Glutamatergic neuron (in vitro differentiated cells): ENCODE measurements around the gene KIF6. TPM values are rescaled to one million over a fixed set of nuclear protein-coding genes. Genes with fewer than 3 reads are reported as not detected.

Source experiments
- DNase-seq: peaks from one replicate; pipeline ENCODE4 v3.0.0; 2022
- H3K27ac Mint-ChIP-seq: one replicate; pipeline ENCODE4 v1.8.0; 2020; ENCODE audit warnings: mild to moderate bottlenecking, mixed read lengths, inconsistent platforms; ENCODE audit not compliant: unreplicated experiment
- H3K27me3 Mint-ChIP-seq: one replicate; pipeline ENCODE4 v1.8.0; 2020; ENCODE audit warnings: mild to moderate bottlenecking, moderate library complexity, mixed read lengths, inconsistent platforms; ENCODE audit not compliant: unreplicated experiment
- H3K36me3 Mint-ChIP-seq: one replicate; pipeline ENCODE4 v1.8.0; 2020; ENCODE audit warnings: mild to moderate bottlenecking, mixed read lengths, inconsistent platforms; ENCODE audit not compliant: unreplicated experiment
- H3K4me1 Mint-ChIP-seq: one replicate; pipeline ENCODE4 v1.8.0; 2020; ENCODE audit warnings: mild to moderate bottlenecking, low read depth, mixed read lengths, inconsistent platforms; ENCODE audit not compliant: unreplicated experiment
- H3K4me3 Mint-ChIP-seq: one replicate; pipeline ENCODE4 v1.8.0; 2020; ENCODE audit warnings: mild to moderate bottlenecking, mixed read lengths, inconsistent platforms; ENCODE audit not compliant: unreplicated experiment
- H3K9me3 Mint-ChIP-seq: one replicate; pipeline ENCODE4 v1.8.0; 2020; ENCODE audit warnings: mild to moderate bottlenecking, moderate library complexity, mixed read lengths, inconsistent platforms; ENCODE audit not compliant: unreplicated experiment
- CTCF ChIP-seq: fragments of 200-600 bp; sonication (generic); IDR thresholded peaks from one replicate; pipeline ENCODE4 v1.5.0; 2021; ENCODE audit not compliant: partially characterized antibody, unreplicated experiment
- total RNA-seq: library from RNA; stranded (reverse); fragmentation: NEBNext Ultra II Directional; extraction: Animal tissue kit (Norgen Biotek cat#: 25700); gene quantifications from one replicate; pipeline ENCODE4 v1.2.1, GENCODE V29; 2021; ENCODE audit not compliant: unreplicated experiment

KIF6 gene
- total RNA-seq, 1 donor from 2014 or later, result 1.1 TPM

DNA sequence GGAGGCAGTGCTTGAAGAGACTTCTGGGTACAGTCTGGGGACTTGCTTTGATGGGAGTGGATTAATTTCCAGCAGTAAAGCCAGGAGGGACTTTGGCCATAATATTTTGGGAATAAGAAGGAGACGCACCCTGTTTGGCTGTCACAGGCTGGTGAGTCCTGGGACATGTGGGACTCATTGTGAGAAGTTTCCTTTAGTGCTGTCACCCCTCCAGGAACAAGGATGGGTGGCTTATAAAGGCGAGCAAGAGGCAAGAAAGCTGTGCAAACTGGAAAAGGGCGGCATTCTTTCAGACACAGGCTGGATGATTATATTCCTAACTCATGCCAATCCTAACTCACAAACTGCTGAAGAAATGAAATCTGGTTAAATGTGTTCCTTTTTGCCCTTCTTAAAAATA lies 325.2 kb downstream of the KIF6 start:
- H3K4me3 Mint-ChIP-seq, result no peak overlapping the region
- no peaks in the 10 kb centered on the region for H3K4me1 Mint-ChIP-seq
- H3K27ac Mint-ChIP-seq, result no peak overlapping the region
- H3K36me3 Mint-ChIP-seq, result no peaks in the 10 kb centered on the region
- H3K27me3 Mint-ChIP-seq, result peaks cover 2% of the 10 kb centered on the region
- DNase-seq, result no peak
- no peak for TF ChIP-seq CTCF
- H3K9me3 Mint-ChIP-seq, result no peaks in the 10 kb centered on the region

- Mint-ChIP-seq H3K27ac (no peak overlapping the region), H3K4me3 (no peak overlapping the region), H3K9me3 (no peaks in the 10 kb centered on the region), H3K4me1 (no peaks in the 10 kb centered on the region), H3K36me3 (no peaks in the 10 kb centered on the region), H3K27me3 (peaks cover 2% of the 10 kb centered on the region)
- TF ChIP-seq CTCF, result no peak
- DNase-seq, result no peak
These were observed 328.4 kb downstream of the KIF6 start for GRCh38 chr6:39396854-39397253.

GRCh38 chr6:39393075-39393474 lies 332.1 kb downstream of the KIF6 start:
- Mint-ChIP-seq H3K4me1 (peaks cover 7% of the 10 kb centered on the region), H3K27me3 (peaks cover 2% of the 10 kb centered on the region), H3K36me3 (no peaks in the 10 kb centered on the region), H3K9me3 (no peaks in the 10 kb centered on the region), H3K4me3 (no peak overlapping the region), H3K27ac (no peak overlapping the region)
- no peak for DNase-seq
- no peak for TF ChIP-seq CTCF

GRCh38 chr6:39391182-39391581 lies 334.0 kb downstream of the KIF6 start:
- no peak for TF ChIP-seq CTCF
- H3K4me1 Mint-ChIP-seq, result peaks cover 7% of the 10 kb centered on the region
- H3K36me3 Mint-ChIP-seq, result no peaks in the 10 kb centered on the region
- DNase-seq, result no peak
- H3K4me3 Mint-ChIP-seq, result no peak overlapping the region
- H3K9me3 Mint-ChIP-seq, result no peaks in the 10 kb centered on the region
- H3K27me3 Mint-ChIP-seq, result no peaks in the 10 kb centered on the region
- H3K27ac Mint-ChIP-seq, result no peak overlapping the region

GRCh38 chr6:39389484-39389767 lies 335.8 kb downstream of the KIF6 start:
- H3K36me3 Mint-ChIP-seq, result no peaks in the 10 kb centered on the region
- TF ChIP-seq CTCF, result no peak
- DNase-seq, result no peak
- no peaks in the 10 kb centered on the region for H3K9me3 Mint-ChIP-seq
- peaks cover 7% of the 10 kb centered on the region for H3K4me1 Mint-ChIP-seq
- no peak overlapping the region for H3K27ac Mint-ChIP-seq
- H3K4me3 Mint-ChIP-seq, result no peak overlapping the region
- H3K27me3 Mint-ChIP-seq, result no peaks in the 10 kb centered on the region
